Activated CD4-positive, alpha-beta T cell treated with anti-CD3 and anti-CD28 coated beads, Interleukin-2, amount 10 ng/mL, durations not matched to agents 24 days and 14 days (primary cell): Measurements from ENCODE around the gene PRKCB. TPM values are rescaled to one million over a fixed set of nuclear protein-coding genes. Genes with fewer than 3 reads are reported as not detected.

Experiments
- DNase-seq: peaks from one replicate; pipeline ENCODE4 v3.0.0; 2022
- H3K27ac Mint-ChIP-seq: one replicate; pipeline ENCODE4 v1.8.0; 2022; ENCODE audit warnings: mild to moderate bottlenecking, mixed read lengths
- H3K27me3 Mint-ChIP-seq: one replicate; pipeline ENCODE4 v1.8.0; 2022; ENCODE audit warnings: mixed read lengths
- H3K36me3 Mint-ChIP-seq: one replicate; pipeline ENCODE4 v1.8.0; 2022; ENCODE audit warnings: low read depth, mild to moderate bottlenecking, mixed read lengths
- H3K4me1 Mint-ChIP-seq: one replicate; pipeline ENCODE4 v1.8.0; 2021; ENCODE audit warnings: mixed read lengths
- H3K4me3 Mint-ChIP-seq: one replicate; pipeline ENCODE4 v1.8.0; 2022; ENCODE audit warnings: mild to moderate bottlenecking, moderate library complexity, mixed read lengths
- H3K9me3 Mint-ChIP-seq: one replicate; pipeline ENCODE4 v1.8.0; 2021; ENCODE audit warnings: mixed read lengths
- intact Hi-C: fragments of 100-400 bp; cut with micrococcal nuclease; formaldehyde crosslinking; loops from one replicate; pipeline ENCODE4 v1.15.1; 2023
- total RNA-seq: library from RNA; stranded (reverse); gene quantifications from 2 replicates; pipeline ENCODE4 v1.2.3, GENCODE V29; 2022

The PRKCB gene
- total RNA-seq, 1 donor from 2014 or later: 84.2 TPM

DNA sequence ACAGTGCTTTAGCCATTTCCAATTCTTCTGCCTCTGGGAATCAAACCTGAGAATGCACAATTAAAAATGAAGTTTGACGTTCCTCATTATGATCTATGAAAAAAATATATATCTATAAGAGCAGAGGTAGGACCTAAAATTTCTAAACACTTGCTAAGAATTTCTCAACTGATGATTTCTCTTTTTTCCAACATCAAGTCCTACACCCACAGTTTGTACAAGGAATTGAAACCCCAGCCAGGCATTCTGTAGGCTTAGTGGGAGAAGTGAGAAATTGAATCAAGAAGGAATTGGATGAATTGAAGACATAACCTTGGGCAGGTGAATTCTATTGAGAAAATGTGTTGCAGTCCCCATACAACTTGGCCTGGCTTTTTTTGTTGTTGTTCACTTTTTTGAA lies 423.0 kb downstream of the PRKCB start:
- H3K27ac Mint-ChIP-seq: no peak overlapping the region
- intact Hi-C loops: no loop called here
- no peak overlapping the region for H3K4me3 Mint-ChIP-seq
- H3K27me3 Mint-ChIP-seq: peaks cover 38% of the 10 kb centered on the region
- H3K36me3 Mint-ChIP-seq: no peaks in the 10 kb centered on the region
- H3K9me3 Mint-ChIP-seq: no peaks in the 10 kb centered on the region
- DNase-seq: no peak
- H3K4me1 Mint-ChIP-seq: no peaks in the 10 kb centered on the region

DNA sequence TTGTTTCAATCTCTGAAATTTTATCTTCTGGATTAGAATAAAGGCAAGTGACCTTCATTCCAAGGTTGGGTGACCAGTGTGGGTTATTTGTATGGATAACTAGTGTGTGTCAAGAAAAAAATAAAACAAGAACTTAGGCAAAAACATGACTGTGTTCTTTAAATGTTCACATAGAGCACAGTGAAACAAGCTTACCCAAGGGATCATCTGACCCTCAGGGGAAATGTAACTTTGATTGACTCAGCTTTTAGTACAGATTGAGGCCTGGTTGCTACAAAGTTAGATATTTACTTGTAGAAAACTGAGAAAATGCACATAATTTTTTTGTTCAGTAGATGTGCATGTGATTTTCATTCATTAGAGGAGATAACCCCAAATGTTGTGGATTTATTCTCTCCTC lies 427.0 kb downstream of the PRKCB start:
- Mint-ChIP-seq H3K4me3 (no peak overlapping the region), H3K4me1 (no peaks in the 10 kb centered on the region), H3K27ac (no peak overlapping the region), H3K9me3 (no peaks in the 10 kb centered on the region), H3K36me3 (no peaks in the 10 kb centered on the region), H3K27me3 (peaks cover 5% of the 10 kb centered on the region)
- no peak for DNase-seq
- intact Hi-C loops: no loop called here

Other genes with a start within 250 kb of the PRKCB start
- gene NDUFAB1, start 239.7 kb upstream of the PRKCB start, total RNA-seq: 161 and 163 TPM in 2 replicates
- gene PALB2, start 194.7 kb upstream of the PRKCB start, total RNA-seq: 31.2 and 35.7 TPM in 2 replicates
- gene DCTN5, start 194.5 kb upstream of the PRKCB start, total RNA-seq: 98.3 and 99.4 TPM in 2 replicates
- gene PLK1, start 157.1 kb upstream of the PRKCB start, total RNA-seq: 45.7 and 51.7 TPM in 2 replicates
- gene ERN2, start 122.8 kb upstream of the PRKCB start, total RNA-seq: not detected in 2 replicates
- not detected in 2 replicates for gene CHP2, start 81.0 kb upstream of the PRKCB start, total RNA-seq